K562 treated with DMSO at 1 percent for 12 hours (cell line): ENCODE data around the gene MAOB. TPM values are rescaled to one million over a fixed set of nuclear protein-coding genes. Genes with fewer than 3 reads are reported as not detected.

Experiments used
- total RNA-seq: library from RNA; unstranded; fragments of 300-600 nt; gene quantifications from 2 replicates; pipeline ENCODE4 v1.2.3, GENCODE V29; 2022; ENCODE audit not compliant: insufficient read depth

Gene MAOB
- total RNA-seq: not detected in 2 replicates

GRCh38 chrX:43882294-43882681, at the start of gene MAOB:
Gene MAOB (minus strand): TSS chrX:43882450. CDS start chrX:43882299, 151 bp downstream.

Other genes starting within 250 kb of the MAOB start
- 3.0 and 4.9 TPM in 2 replicates for gene MAOA, start 226.2 kb downstream of the MAOB start, total RNA-seq
- gene NDP, start 90.9 kb upstream of the MAOB start, total RNA-seq: not detected in 2 replicates